Suprapubic skin (tissue), 4 donors: ENCODE results near the gene MRFAP1L1. TPM values are rescaled to one million over a fixed set of nuclear protein-coding genes. Genes with fewer than 3 reads are reported as not detected.

ENCODE experiments used
- DNase-seq, 2 donors: peaks; one replicate each; pipeline ENCODE4 v3.0.0-alpha.2; 2019; ENCODE audit warnings: low spot score in 2 of 2
- H3K27ac ChIP-seq: fragments of 200-600 bp; sonication (generic); one replicate; pipeline ENCODE4 v1.5.1; 2019
- H3K27me3 ChIP-seq: fragments of 200-600 bp; sonication (generic); one replicate; pipeline ENCODE4 v1.5.1; 2019
- H3K36me3 ChIP-seq: fragments of 200-600 bp; sonication (generic); one replicate; pipeline ENCODE4 v1.5.1; 2019
- H3K4me1 ChIP-seq: fragments of 200-600 bp; sonication (generic); one replicate; pipeline ENCODE4 v1.5.1; 2019
- H3K4me3 ChIP-seq: fragments of 200-600 bp; sonication (generic); one replicate; pipeline ENCODE4 v1.5.1; 2019; ENCODE audit warnings: mild to moderate bottlenecking
- H3K9me3 ChIP-seq: fragments of 200-600 bp; sonication (generic); one replicate; pipeline ENCODE4 v1.5.1; 2019
- EP300 ChIP-seq: sonication (generic); formaldehyde crosslinking; IDR thresholded peaks from one replicate; pipeline ENCODE4 v1.6.1; 2017; ENCODE audit warnings: antibody characterized with exemption
- POLR2A ChIP-seq, 2 donors: fragments of 450-650 bp; IDR thresholded peaks; one replicate each; pipeline ENCODE4 v1.6.1; 2017; ENCODE audit warnings: antibody characterized with exemption in 2 of 2, mild to moderate bottlenecking in 2 of 2, moderate library complexity in 2 of 2
- POLR2AphosphoS5 ChIP-seq, 3 donors: sonication (generic); formaldehyde crosslinking; IDR thresholded peaks; one replicate each; pipeline ENCODE4 v1.6.1; 2017; ENCODE audit warnings: antibody characterized with exemption in 3 of 3
- WGBS: methylation state at CpG from one replicate; pipeline ENCODE4 v1.1.5; 2018; 5-methylcytosine and 5-hydroxymethylcytosine counted together
- total RNA-seq, 4 donors: library from RNA; depleted of rRNA; stranded (reverse); fragments of >200 nt; gene quantifications; one replicate each; pipeline ENCODE4 v1.1.0, GENCODE V29; 2016
- TF ChIP-seq, protein P1 (sequence below), 2 donors: fragments of 200-600 bp in 1 of 2; fragments of 450-650 bp in 1 of 2; sonication (generic) in 1 of 2; IDR thresholded peaks; one replicate each; pipeline ENCODE4 v1.5.1; 2016 to 2019; ENCODE audit warnings: antibody characterized with exemption in 2 of 2, mild to moderate bottlenecking in 1 of 2, moderate library complexity in 1 of 2

The MRFAP1L1 gene
- total RNA-seq, 4 donors from 2014 or later = 40.6 to 63.4 (median 53.4) TPM

DNA sequence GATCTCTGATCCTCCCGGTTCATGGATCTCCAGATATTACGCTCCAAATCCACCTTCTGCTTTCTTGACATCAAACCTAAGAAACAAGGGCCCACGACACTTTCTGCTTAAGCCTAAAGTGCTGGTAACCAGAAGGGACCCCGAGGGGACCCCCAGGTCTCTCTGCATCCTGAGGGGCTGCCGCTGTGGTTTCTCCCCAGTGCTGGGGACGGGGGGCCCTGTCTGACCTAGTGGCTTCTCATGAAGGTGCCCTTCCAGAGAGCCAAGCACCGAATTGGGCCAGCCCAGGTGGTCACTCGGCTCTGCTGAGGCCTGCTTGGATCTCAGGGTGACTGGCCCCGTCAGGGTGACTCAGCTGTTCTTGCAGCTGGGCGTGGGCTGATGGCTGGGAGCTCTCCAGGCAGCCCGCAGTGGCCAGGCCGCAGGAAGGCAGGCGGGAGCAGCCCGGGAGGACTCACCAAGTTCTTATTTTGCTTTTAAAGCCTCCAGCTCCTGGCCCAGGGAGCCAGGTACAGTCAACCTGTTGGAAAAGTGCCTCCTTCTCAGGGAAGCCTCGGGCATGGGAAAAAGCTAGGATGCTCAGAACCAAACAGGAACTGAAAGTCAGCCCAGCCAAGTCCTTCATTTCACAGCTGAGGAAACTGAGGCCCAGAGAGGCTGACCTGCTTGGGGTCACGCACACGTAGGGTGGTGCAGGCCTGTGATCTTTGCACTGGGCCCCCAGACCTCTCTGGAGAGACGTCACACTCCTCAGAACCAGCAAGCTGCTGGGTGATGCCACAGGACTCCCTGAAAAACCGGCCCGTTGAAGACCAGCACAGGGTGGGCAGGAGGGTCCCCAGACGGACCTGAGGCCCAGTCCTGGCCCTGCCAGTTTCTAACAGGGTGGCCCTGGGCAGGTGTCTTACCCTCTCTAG is 23.0 kb upstream of the MRFAP1L1 start:
- H3K9me3 ChIP-seq = no peaks in the 10 kb centered on the region
- TF ChIP-seq EP300 (no peak), POLR2A (IDR thresholded peaks at IDR 0.05) (no peak), POLR2AphosphoS5 (IDR thresholded peaks at IDR 0.05) (no peak)
- TF ChIP-seq, protein P1, sequence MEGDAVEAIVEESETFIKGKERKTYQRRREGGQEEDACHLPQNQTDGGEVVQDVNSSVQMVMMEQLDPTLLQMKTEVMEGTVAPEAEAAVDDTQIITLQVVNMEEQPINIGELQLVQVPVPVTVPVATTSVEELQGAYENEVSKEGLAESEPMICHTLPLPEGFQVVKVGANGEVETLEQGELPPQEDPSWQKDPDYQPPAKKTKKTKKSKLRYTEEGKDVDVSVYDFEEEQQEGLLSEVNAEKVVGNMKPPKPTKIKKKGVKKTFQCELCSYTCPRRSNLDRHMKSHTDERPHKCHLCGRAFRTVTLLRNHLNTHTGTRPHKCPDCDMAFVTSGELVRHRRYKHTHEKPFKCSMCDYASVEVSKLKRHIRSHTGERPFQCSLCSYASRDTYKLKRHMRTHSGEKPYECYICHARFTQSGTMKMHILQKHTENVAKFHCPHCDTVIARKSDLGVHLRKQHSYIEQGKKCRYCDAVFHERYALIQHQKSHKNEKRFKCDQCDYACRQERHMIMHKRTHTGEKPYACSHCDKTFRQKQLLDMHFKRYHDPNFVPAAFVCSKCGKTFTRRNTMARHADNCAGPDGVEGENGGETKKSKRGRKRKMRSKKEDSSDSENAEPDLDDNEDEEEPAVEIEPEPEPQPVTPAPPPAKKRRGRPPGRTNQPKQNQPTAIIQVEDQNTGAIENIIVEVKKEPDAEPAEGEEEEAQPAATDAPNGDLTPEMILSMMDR (IDR thresholded peaks at IDR 0.05) = no peak
- 62% methylated on average over 15 of the region's 21 CpGs for WGBS
- H3K4me1 ChIP-seq = peaks cover 20% of the 10 kb centered on the region
- H3K27me3 ChIP-seq = no peaks in the 10 kb centered on the region
- H3K27ac ChIP-seq = no peak overlapping the region
- H3K4me3 ChIP-seq = no peak overlapping the region
- H3K36me3 ChIP-seq = no peaks in the 10 kb centered on the region
- peak in 1 of 2 donors; percentile 88 for DNase-seq

DNA sequence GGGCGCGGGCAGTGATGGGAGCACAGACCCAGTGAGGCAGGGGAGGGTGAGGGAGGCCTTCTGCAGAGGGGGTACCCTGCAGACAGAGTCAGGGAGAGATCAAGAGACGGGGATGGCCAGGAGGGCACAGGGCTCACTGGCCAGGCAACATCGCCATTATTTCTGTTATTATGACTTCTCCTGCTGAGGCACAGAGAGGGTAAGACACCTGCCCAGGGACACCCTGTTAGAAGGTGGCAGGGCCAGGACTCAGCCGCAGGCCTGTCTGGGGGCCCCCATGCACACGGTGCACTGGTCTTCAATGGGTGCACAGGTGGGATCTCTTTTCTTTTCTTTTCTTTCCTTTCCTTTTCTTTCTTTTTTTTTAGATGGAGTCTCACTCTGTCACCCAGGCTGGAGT is 22.1 kb upstream of the MRFAP1L1 start:
- H3K36me3 ChIP-seq = no peaks in the 10 kb centered on the region
- H3K9me3 ChIP-seq = no peaks in the 10 kb centered on the region
- H3K4me1 ChIP-seq = peaks cover 27% of the 10 kb centered on the region
- TF ChIP-seq EP300 (no peak), POLR2A (IDR thresholded peaks at IDR 0.05) (no peak), POLR2AphosphoS5 (IDR thresholded peaks at IDR 0.05) (no peak)
- TF ChIP-seq, protein P1 (IDR thresholded peaks at IDR 0.05) = no peak
- H3K27me3 ChIP-seq = no peaks in the 10 kb centered on the region
- DNase-seq = peak in 1 of 2 donors; percentile 44
- 89% methylated on average over 6 of the region's 6 CpGs for WGBS
- H3K4me3 ChIP-seq = no peak overlapping the region
- no peak overlapping the region for H3K27ac ChIP-seq

DNA sequence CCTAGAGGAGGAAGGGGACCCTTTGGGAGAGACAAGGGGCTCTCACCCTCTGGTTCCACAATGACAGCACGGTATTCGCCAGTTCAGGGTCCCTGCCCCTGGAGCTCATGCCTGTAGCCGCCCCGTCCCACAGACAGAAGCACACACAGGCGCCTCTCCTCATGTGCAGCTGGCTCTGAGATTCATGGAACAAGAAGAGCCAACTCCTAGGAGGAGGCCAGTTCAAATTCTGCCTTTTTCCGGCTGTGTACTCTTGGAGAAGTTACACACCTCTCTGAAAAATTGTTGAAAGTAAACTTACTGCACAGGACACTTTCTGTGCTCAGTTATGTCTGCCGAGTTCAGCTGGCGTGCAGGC is 21.6 kb upstream of the MRFAP1L1 start:
- H3K36me3 ChIP-seq = no peaks in the 10 kb centered on the region
- peaks cover 27% of the 10 kb centered on the region for H3K4me1 ChIP-seq
- no peaks in the 10 kb centered on the region for H3K9me3 ChIP-seq
- H3K27ac ChIP-seq = peak overlapping the region; percentile 73
- DNase-seq = peak in 1 of 2 donors; percentile 52
- TF ChIP-seq POLR2A (IDR thresholded peaks at IDR 0.05) = no peak
- H3K27me3 ChIP-seq = no peaks in the 10 kb centered on the region
- no peak overlapping the region for H3K4me3 ChIP-seq
- 99% methylated on average over 7 of the region's 8 CpGs for WGBS

DNA sequence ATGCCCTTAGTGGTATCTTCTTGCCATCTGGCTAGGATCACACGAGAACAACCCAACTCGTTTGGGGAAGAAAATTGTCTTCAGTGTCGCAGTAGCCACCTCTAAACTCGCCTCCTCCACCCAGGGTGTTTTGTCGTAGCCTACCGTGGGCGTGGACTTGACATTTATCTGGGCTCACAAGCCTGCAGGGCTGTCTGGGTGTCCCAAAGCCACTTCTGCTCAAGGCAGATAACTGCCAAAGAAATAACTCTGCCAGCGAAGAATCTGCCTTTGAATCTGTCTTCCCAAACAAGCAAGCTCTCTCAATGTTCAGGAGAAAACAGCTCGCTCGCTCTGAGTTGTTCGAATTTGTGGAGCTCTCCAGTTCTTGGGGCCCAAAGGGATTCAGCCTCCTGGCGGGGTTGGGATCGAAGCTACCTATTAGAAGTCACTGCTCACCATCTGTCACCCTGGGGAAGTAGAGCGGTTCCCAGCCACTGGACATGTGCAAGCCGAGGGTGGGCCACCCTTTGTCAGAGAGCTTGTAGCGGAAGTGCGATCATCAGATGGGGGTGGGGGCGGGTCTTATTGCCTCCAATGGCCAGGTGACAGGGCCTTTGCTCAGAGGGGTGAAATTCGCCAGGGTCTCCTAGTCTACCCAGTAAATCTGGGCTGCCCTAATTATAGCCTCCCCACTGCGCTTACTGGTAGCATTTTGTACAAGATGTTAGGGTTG is 21.1 kb upstream of the MRFAP1L1 start:
- H3K4me3 ChIP-seq = no peak overlapping the region
- H3K9me3 ChIP-seq = no peaks in the 10 kb centered on the region
- H3K36me3 ChIP-seq = no peaks in the 10 kb centered on the region
- TF ChIP-seq, protein P1 (IDR thresholded peaks at IDR 0.05) = no peak
- TF ChIP-seq POLR2A (IDR thresholded peaks at IDR 0.05) (no peak), POLR2AphosphoS5 (IDR thresholded peaks at IDR 0.05) (no peak), EP300 (no peak)
- WGBS = 60% methylated on average over 19 of the region's 20 CpGs
- DNase-seq = peak in 1 of 2 donors; percentile 75
- H3K4me1 ChIP-seq = peaks cover 27% of the 10 kb centered on the region
- H3K27me3 ChIP-seq = no peaks in the 10 kb centered on the region
- peak overlapping the region; percentile 73 for H3K27ac ChIP-seq

DNA sequence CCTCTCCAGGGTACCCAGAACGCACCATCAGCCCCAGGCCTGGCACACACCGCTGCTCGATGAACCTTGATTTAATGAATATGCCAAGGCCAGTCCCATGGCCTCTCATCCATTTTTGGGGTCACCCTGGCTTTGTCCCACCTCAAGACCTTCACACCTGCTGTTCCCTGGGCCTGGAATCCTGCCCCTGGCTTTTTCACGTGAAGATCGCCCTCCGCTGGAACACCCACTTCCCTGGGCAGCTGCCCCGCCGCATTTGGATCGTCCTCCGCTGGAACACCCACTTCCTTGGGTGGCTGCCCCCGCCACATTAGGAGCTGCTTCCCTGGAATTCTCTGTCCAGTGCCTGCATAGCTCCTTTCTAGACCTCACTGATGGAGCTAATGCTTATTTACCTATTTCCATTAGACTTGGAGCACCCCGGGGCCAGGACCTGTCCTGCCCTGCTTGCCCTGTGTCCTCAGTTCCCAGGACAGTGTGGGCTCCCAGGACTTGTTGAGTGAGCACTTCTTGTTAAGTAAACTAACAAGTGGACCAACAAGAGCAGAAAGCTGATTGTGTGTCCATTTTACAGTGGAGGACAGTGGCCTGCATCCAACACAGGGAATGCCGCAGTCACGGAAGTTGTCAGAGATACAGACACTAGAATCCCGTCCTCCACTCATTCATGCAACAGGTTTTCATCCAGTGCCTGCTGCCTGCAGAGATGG is 18.8 kb upstream of the MRFAP1L1 start:
- Histone ChIP-seq H3K4me1 (peaks cover 35% of the 10 kb centered on the region), H3K9me3 (no peaks in the 10 kb centered on the region), H3K4me3 (no peak overlapping the region), H3K27me3 (no peaks in the 10 kb centered on the region), H3K27ac (no peak overlapping the region), H3K36me3 (no peaks in the 10 kb centered on the region)
- no peak for TF ChIP-seq EP300
- TF ChIP-seq, protein P1 (IDR thresholded peaks at IDR 0.05) = no peak
- TF ChIP-seq POLR2AphosphoS5 (IDR thresholded peaks at IDR 0.05) = no peak
- TF ChIP-seq POLR2A (IDR thresholded peaks at IDR 0.05) = no peak
- DNase-seq = no peak
- 94% methylated on average over 15 of the region's 15 CpGs for WGBS
